Subcutaneous adipose tissue (tissue), 4 donors: ENCODE data around the gene FAM89B. TPM values are rescaled to one million over a fixed set of nuclear protein-coding genes. Genes with fewer than 3 reads are reported as not detected.

ENCODE experiments used
- total RNA-seq, 4 donors: library from RNA; depleted of rRNA; stranded (reverse); fragments of >200 nt; gene quantifications; one replicate each; pipeline ENCODE4 v1.1.0, GENCODE V29; 2016
- TF ChIP-seq, protein P1 (sequence below): fragments of 450-650 bp; IDR thresholded peaks from one replicate; pipeline ENCODE4 v1.5.1; 2016; ENCODE audit warnings: low read depth, mild to moderate bottlenecking, control low read depth, antibody characterized with exemption, moderate library complexity

FAM89B gene
- total RNA-seq: 10 to 100 TPM; 15.2 to 48.8 (median 31.0) TPM

DNA sequence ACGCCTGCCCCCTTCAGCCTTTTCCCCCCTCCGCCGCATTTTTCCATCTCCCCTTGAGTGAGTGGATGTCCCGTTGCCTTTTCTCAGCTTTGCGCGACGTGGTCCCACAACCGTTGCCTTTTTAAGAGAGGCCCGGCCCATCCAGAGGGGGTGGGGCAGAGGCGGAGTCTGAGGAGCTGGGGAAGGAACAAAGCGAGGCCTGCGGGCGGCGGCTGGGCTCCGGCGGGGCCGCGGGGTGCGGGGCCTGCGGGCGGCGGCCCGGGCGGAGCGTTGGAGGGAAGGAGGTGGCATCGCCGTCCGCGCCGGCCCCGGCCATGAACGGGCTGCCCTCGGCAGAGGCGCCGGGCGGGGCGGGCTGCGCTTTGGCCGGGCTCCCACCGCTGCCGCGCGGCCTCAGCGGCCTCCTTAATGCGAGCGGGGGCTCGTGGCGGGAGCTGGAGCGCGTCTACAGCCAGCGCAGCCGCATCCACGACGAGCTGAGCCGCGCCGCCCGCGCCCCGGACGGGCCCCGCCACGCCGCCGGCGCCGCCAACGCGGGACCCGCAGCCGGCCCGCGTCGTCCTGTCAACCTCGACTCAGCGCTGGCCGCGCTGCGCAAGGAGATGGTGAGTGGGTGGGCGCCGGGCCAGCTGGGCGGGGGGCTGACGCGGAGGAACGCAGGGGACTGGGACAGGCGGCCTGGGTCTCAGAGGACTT lies at the start of gene FAM89B:
Gene FAM89B, plus strand, starts transcription at position 183 of the 696 bp plus-strand sequence. Its CDS starts 132 bp downstream, at position 315.
- TF ChIP-seq, protein P1, sequence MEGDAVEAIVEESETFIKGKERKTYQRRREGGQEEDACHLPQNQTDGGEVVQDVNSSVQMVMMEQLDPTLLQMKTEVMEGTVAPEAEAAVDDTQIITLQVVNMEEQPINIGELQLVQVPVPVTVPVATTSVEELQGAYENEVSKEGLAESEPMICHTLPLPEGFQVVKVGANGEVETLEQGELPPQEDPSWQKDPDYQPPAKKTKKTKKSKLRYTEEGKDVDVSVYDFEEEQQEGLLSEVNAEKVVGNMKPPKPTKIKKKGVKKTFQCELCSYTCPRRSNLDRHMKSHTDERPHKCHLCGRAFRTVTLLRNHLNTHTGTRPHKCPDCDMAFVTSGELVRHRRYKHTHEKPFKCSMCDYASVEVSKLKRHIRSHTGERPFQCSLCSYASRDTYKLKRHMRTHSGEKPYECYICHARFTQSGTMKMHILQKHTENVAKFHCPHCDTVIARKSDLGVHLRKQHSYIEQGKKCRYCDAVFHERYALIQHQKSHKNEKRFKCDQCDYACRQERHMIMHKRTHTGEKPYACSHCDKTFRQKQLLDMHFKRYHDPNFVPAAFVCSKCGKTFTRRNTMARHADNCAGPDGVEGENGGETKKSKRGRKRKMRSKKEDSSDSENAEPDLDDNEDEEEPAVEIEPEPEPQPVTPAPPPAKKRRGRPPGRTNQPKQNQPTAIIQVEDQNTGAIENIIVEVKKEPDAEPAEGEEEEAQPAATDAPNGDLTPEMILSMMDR: no peak

DNA sequence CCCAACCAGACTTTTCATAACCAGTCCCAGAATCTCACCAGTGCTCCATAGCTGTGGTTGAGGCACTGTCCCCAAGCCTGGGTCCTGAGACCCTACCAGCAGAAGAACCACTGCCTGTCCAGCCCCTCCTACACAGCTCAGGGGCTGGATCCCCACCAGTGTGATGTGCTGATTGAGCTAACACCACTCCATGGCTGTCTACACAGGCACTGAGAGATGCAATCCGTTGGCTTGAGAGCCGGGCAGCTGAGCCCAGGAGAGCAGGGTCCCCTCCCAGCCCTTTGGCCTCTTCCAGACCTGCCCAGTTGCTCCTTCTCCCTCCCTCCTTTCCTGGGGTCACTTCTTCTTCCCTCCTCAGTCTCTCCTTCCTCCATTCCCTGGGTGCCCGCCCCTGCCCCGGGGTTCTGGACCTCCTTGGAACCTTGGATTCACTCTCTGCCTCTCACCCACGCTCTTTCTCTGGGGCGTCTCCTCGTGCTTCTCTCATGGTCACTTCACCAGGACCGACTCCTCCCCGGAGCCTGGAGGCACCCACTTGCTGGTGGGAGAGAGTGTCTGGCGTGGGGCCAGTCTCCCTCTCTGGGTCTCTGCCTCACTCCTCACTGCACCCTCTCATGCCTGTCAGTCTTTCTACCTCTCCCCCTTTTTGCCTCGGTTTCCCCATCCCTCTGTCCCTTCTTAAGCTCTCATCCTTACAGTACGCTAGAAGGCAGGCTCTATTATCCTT lies 48.2 kb upstream of the FAM89B start:
- TF ChIP-seq, protein P1: no peak

DNA sequence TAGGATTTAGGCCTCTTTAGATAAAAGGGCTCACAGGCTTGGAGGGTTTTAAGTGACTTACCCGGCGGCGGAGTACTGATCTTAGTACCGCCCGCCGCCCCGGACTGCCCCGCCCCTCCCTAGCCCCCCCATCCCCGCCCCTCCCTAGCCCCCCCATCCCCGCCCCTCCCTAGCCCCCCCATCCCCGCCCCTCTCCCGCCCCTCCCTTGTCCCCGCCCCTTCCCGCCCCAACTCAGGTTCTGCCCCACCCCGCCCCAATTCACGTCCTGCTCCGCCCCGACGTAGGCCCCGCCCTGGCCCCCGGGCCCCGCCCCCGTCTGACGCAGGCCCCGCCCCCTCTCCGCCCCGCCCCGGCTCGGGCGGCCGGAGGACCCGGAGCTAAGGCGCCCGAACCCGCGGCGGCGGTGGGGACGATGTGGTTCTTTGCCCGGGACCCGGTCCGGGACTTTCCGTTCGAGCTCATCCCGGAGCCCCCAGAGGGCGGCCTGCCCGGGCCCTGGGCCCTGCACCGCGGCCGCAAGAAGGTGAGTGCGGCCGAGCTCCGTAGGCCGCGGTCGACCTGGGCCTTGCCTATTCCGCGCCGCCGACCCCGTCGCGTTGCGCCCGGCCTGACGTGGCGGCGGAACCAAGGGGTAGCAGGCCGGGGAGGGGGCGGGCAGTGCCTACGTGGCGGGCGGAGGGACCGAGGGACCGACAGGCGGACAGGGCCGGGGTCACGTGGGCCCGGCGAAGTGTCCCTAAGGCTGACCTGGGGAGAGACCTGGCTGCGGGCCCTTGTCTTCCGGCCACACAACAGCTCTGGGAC lies 47.4 kb upstream of the FAM89B start, which contains the start of gene SCYL1:
Gene SCYL1, plus strand, starts transcription at position 343 of the 805 bp plus-strand sequence. Its CDS starts 71 bp downstream, at position 414.
- TF ChIP-seq, protein P1: no peak

DNA sequence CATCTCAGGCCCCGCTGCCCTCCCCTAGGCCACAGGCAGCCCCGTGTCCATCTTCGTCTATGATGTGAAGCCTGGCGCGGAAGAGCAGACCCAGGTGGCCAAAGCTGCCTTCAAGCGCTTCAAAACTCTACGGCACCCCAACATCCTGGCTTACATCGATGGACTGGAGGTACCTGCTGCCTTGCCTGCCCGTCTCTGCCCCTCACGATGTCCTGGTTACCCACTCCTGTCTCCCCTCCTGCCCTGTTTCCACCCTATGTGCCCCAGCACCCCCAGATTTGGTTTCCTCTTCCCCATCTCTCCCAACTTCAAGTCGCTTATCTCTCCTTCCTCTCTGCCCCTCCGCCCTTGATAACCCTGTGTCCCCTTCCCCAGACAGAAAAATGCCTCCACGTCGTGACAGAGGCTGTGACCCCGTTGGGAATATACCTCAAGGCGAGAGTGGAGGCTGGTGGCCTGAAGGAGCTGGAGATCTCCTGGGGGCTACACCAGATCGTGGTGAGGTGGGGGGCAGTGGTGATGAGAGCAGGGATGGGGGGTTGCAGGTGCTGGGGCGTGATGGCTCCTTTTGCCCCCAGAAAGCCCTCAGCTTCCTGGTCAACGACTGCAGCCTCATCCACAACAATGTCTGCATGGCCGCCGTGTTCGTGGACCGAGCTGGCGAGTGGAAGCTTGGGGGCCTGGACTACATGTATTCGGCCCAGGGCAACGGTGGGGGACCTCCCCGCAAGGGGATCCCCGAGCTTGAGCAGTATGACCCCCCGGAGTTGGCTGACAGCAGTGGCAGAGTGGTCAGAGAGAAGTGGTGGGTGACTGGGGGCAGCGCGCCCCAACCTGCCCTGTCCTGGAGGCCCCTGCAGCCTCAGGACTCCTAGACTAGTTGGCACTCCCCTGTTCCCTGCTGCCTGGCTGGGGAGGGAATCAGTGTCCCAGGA lies 46.5 kb upstream of the FAM89B start:
- TF ChIP-seq, protein P1: no peak

DNA sequence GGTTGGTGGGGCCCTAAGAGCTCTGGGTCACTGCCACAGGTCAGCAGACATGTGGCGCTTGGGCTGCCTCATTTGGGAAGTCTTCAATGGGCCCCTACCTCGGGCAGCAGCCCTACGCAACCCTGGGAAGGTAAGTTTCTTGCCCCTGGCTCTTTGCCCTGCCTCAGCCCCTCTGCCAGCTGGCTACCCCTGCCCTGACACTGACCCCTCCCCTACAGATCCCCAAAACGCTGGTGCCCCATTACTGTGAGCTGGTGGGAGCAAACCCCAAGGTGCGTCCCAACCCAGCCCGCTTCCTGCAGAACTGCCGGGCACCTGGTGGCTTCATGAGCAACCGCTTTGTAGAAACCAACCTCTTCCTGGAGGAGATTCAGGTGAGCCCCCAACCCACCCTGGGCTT lies 45.6 kb upstream of the FAM89B start:
- TF ChIP-seq, protein P1: no peak

DNA sequence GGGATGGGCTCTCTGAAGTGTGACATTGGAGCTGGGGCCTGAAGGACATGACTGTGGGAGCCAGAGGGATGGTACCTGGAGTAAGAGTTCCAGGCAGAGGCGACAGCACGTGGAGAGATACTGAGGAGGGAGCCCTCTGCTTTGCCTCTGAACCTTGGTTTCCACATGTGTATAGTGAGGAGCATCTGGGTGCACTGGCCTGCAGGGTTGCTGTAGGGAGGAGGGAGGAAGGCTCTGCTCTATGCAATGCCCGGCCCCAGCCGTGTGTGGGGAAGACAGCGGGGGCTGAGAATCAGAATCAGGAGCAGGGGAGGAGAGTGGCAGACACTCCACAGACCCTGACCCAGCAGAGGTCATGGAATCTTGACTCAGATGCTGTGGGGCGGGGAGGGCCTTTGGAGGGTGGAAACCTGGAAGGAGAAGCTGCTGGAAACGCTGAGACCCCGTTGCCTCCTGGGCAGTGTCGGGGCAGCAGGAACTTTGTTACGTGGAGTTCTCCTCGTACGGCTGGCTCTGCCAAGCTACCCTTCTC lies 43.5 kb upstream of the FAM89B start:
- TF ChIP-seq, protein P1: no peak
